Ascending aorta (tissue), 2 donors: ENCODE results near the gene WIPF1. TPM values are rescaled to one million over a fixed set of nuclear protein-coding genes. Genes with fewer than 3 reads are reported as not detected.
A peak's percentile ranks its signal among the peaks of the same experiment; 100 is the strongest.

Experiments
- DNase-seq, 2 donors: peaks; one replicate each; pipeline ENCODE4 v3.0.0-alpha.2; 2019; ENCODE audit warnings: low spot score in 2 of 2
- H3K27ac ChIP-seq, 2 donors: fragments of 200-600 bp; sonication (generic); one replicate each; pipeline ENCODE4 v1.5.1; 2016 to 2017; ENCODE audit warnings: mild to moderate bottlenecking in 1 of 2
- H3K27me3 ChIP-seq: fragments of 200-600 bp; sonication (generic); one replicate; pipeline ENCODE4 v1.5.1; 2017
- H3K36me3 ChIP-seq, 2 donors: fragments of 200-600 bp; sonication (generic); one replicate each; pipeline ENCODE4 v1.5.1; 2016
- H3K4me1 ChIP-seq, 2 donors: fragments of 200-600 bp; sonication (generic); one replicate each; pipeline ENCODE4 v1.5.1; 2016 to 2017; ENCODE audit warnings: mild to moderate bottlenecking in 1 of 2
- H3K4me3 ChIP-seq, 2 donors: fragments of 200-600 bp; sonication (generic); one replicate each; pipeline ENCODE4 v1.5.1; 2016 to 2017; ENCODE audit warnings: mild to moderate bottlenecking in 1 of 2
- H3K9me3 ChIP-seq, 2 donors: fragments of 200-600 bp; sonication (generic); one replicate each; pipeline ENCODE4 v1.5.1; 2016
- CTCF ChIP-seq, 3 experiments: fragments of 200-600 bp in 2 of 3; fragments of 450-650 bp in 1 of 3; sonication (generic) in 2 of 3; IDR thresholded peaks; one replicate each; pipeline ENCODE4 v1.5.1; 2016 to 2019; ENCODE audit warnings: antibody characterized with exemption in 3 of 3, mild to moderate bottlenecking in 1 of 3, moderate library complexity in 1 of 3
- intact Hi-C: fragments of 100-400 bp; cut with DNase I; formaldehyde crosslinking; loops from one replicate; pipeline ENCODE4 v1.15.1; 2023
- total RNA-seq: library from RNA; depleted of rRNA; stranded (reverse); fragments of >200 nt; gene quantifications from one replicate; pipeline ENCODE4 v1.1.0, GENCODE V29; 2016

The WIPF1 gene
- total RNA-seq, 1 donor from 2014 or later = 26.1 TPM

GRCh38 chr2:174605687-174606086 is 8.1 kb upstream of the WIPF1 start:
- H3K27me3 ChIP-seq = no peaks in the 10 kb centered on the region
- intact Hi-C loops = loop anchor here (2.0 kb wide), 1 partner anchor 77 kb away; no protein-coding TSS in a partner anchor
- no peak for DNase-seq
- no peak overlapping the region for H3K4me3 ChIP-seq
- peak overlapping the region; percentile 38 to 42 for H3K27ac ChIP-seq
- no peaks in the 10 kb centered on the region for H3K36me3 ChIP-seq
- H3K9me3 ChIP-seq = no peaks in the 10 kb centered on the region
- peak; percentile 20 to 50 (median 27) for TF ChIP-seq CTCF (IDR thresholded peaks at IDR 0.05)
- peaks cover 6 to 25% of the 10 kb centered on the region in 2 donors for H3K4me1 ChIP-seq

DNA sequence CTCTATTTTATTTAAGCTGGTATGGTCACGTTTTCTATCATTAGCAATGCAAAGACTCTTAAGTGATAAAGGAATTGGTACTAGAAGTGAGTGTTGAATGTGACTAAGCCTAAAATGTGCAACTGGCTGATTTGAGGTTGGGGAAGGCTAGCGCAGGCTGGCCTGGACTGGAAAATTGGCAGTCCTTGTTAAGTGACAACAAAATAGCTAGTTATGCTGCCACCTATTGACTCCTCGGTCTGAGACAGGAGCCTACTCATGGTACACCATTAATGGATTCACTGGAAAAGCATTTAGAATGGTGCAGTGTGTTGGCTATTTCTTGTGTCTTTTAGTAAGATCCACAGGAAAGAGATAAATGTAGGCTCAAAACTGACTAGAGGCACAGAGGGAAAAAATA is 5.7 kb upstream of the WIPF1 start:
- H3K4me1 ChIP-seq = peaks cover 3 to 17% of the 10 kb centered on the region in 2 donors
- intact Hi-C loops = loop anchor here (2.0 to 5.0 kb wide), 3 partner anchors 22 to 140 kb away; partner anchors contain the start of gene GPR155
- H3K27me3 ChIP-seq = no peaks in the 10 kb centered on the region
- no peaks in the 10 kb centered on the region for H3K36me3 ChIP-seq
- no peaks in the 10 kb centered on the region for H3K9me3 ChIP-seq
- TF ChIP-seq CTCF (IDR thresholded peaks at IDR 0.05) = peak; percentile 60 to 73 (median 63)
- H3K4me3 ChIP-seq = no peak overlapping the region
- no peak overlapping the region for H3K27ac ChIP-seq
- peak; percentile 35 to 83 for DNase-seq

DNA sequence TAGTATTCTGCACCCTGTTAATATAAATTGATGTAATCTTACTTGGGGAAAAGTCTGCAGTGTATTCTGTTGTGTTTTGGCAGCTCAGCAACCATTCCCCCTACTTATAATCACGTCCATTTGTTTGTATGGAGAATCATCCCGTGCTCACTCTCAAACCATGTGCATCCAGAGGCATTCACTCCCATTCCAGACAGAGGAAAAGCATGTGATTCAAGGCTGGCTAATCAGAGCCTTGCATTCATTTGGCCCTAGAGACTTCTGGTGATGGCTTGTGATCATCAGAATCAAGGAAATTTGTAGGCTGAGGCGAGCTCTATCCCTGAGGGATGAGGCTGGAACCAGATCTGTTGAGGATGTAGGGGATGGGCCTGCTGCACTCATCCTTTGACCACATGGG is 5.1 kb upstream of the WIPF1 start:
- H3K9me3 ChIP-seq = no peaks in the 10 kb centered on the region
- no peak for TF ChIP-seq CTCF (IDR thresholded peaks at IDR 0.05)
- DNase-seq = no peak
- no peak overlapping the region for H3K27ac ChIP-seq
- no peaks in the 10 kb centered on the region for H3K27me3 ChIP-seq
- H3K4me1 ChIP-seq = peaks cover 3 to 20% of the 10 kb centered on the region in 2 donors
- intact Hi-C loops = loop anchor here (2.0 to 5.0 kb wide), 3 partner anchors 22 to 140 kb away; partner anchors contain the start of gene GPR155
- H3K4me3 ChIP-seq = no peak overlapping the region
- no peaks in the 10 kb centered on the region for H3K36me3 ChIP-seq

- H3K4me3 ChIP-seq = no peak overlapping the region
- peak overlapping the region; percentile 31 to 36 for H3K27ac ChIP-seq
- no peak for DNase-seq
- intact Hi-C loops = loop anchor here (5.0 kb wide), 1 partner anchor 113 kb away; the partner anchor contains the start of gene GPR155
- H3K36me3 ChIP-seq = no peaks in the 10 kb centered on the region
- no peaks in the 10 kb centered on the region for H3K9me3 ChIP-seq
- H3K27me3 ChIP-seq = no peaks in the 10 kb centered on the region
- peaks cover 6 to 34% of the 10 kb centered on the region in 2 donors for H3K4me1 ChIP-seq
- TF ChIP-seq CTCF (IDR thresholded peaks at IDR 0.05) = no peak
These were observed 2.7 kb upstream of the WIPF1 start for GRCh38 chr2:174600349-174600748.

- no peaks in the 10 kb centered on the region for H3K27me3 ChIP-seq
- DNase-seq = no peak
- H3K4me1 ChIP-seq = peaks cover 6 to 39% of the 10 kb centered on the region in 2 donors
- no peaks in the 10 kb centered on the region for H3K36me3 ChIP-seq
- peak overlapping the region; percentile 36 to 46 for H3K27ac ChIP-seq
- no peak for TF ChIP-seq CTCF (IDR thresholded peaks at IDR 0.05)
- no peak overlapping the region for H3K4me3 ChIP-seq
- intact Hi-C loops = no loop called here
- no peaks in the 10 kb centered on the region for H3K9me3 ChIP-seq
These were observed 1.8 kb upstream of the WIPF1 start for GRCh38 chr2:174599310-174599921.
